H9 (cell line): ENCODE measurements around the gene SLC2A8. TPM values are rescaled to one million over a fixed set of nuclear protein-coding genes. Genes with fewer than 3 reads are reported as not detected.

ENCODE experiments used
- DNase-seq: peaks from one replicate; pipeline ENCODE4 v3.0.0-alpha.2; 2017
- H2AFZ ChIP-seq: one replicate; pipeline ENCODE4 v1.6.1; 2013; ENCODE audit warnings: mild to moderate bottlenecking, low read length, control low read depth, moderate library complexity
- H2AK5ac ChIP-seq: 2 replicates; pipeline ENCODE4 v1.6.1; 2013; ENCODE audit warnings: low read length, control low read depth, mixed read lengths; ENCODE audit not compliant: insufficient read length
- H2BK120ac ChIP-seq: one replicate; pipeline ENCODE4 v1.6.1; 2013; ENCODE audit warnings: low read depth, mild to moderate bottlenecking, low read length, control low read depth, inconsistent platforms; ENCODE audit not compliant: poor library complexity, severe bottlenecking
- H2BK12ac ChIP-seq: 2 replicates; pipeline ENCODE4 v1.6.1; 2013; ENCODE audit warnings: low read length, control low read depth, mixed read lengths, low read depth; ENCODE audit not compliant: insufficient read length
- H2BK15ac ChIP-seq: 2 replicates; pipeline ENCODE4 v1.6.1; 2013; ENCODE audit warnings: low read depth, low read length, control low read depth
- H2BK20ac ChIP-seq: one replicate; pipeline ENCODE4 v1.6.1; 2013; ENCODE audit warnings: low read depth, mild to moderate bottlenecking, low read length, control low read depth, inconsistent platforms; ENCODE audit not compliant: poor library complexity, severe bottlenecking
- H2BK5ac ChIP-seq: 2 replicates; pipeline ENCODE4 v1.6.1; 2013; ENCODE audit warnings: low read length, control low read depth, mixed read lengths; ENCODE audit not compliant: insufficient read length
- H3K14ac ChIP-seq: 2 replicates; pipeline ENCODE4 v1.6.1; 2013; ENCODE audit warnings: low read length, control low read depth; ENCODE audit not compliant: insufficient read depth
- H3K18ac ChIP-seq: 2 replicates; pipeline ENCODE4 v1.6.1; 2013; ENCODE audit warnings: low read depth, mild to moderate bottlenecking, mixed read lengths, low read length, control low read depth; ENCODE audit not compliant: insufficient read length
- H3K23ac ChIP-seq: 2 replicates; pipeline ENCODE4 v1.6.1; 2013; ENCODE audit warnings: low read length, control low read depth, mixed read lengths, low read depth; ENCODE audit not compliant: insufficient read length
- H3K23me2 ChIP-seq: 2 replicates; pipeline ENCODE4 v1.6.1; 2013; ENCODE audit warnings: low read depth, mild to moderate bottlenecking, mixed read lengths, low read length, control low read depth; ENCODE audit not compliant: insufficient read length, poor library complexity, severe bottlenecking
- H3K27ac ChIP-seq: 2 replicates; pipeline ENCODE4 v1.5.1; 2013; ENCODE audit warnings: low read length, control low read depth, mixed read lengths, low read depth; ENCODE audit not compliant: insufficient read length
- H3K27me3 ChIP-seq: 2 replicates; pipeline ENCODE4 v1.6.1; 2013; ENCODE audit warnings: low read length, control low read depth, inconsistent platforms; ENCODE audit not compliant: insufficient read depth
- H3K4ac ChIP-seq: 2 replicates; pipeline ENCODE4 v1.6.1; 2013; ENCODE audit warnings: low read depth, mild to moderate bottlenecking, control low read depth, inconsistent platforms, low read length, moderate library complexity
- H3K4me1 ChIP-seq: 2 replicates; pipeline ENCODE4 v1.6.1; 2013; ENCODE audit warnings: low read length, control low read depth, inconsistent platforms; ENCODE audit not compliant: insufficient read depth
- H3K4me2 ChIP-seq: 2 replicates; pipeline ENCODE4 v1.6.1; 2013; ENCODE audit warnings: low read length, control low read depth, mixed read lengths; ENCODE audit not compliant: insufficient read length, insufficient read depth
- H3K56ac ChIP-seq: 2 replicates; pipeline ENCODE4 v1.6.1; 2013; ENCODE audit warnings: low read depth, mild to moderate bottlenecking, mixed read lengths, low read length, control low read depth; ENCODE audit not compliant: insufficient read length
- H3K79me1 ChIP-seq: 2 replicates; pipeline ENCODE4 v1.6.1; 2013; ENCODE audit warnings: low read depth, mild to moderate bottlenecking, moderate library complexity, low read length, control low read depth, inconsistent platforms; ENCODE audit not compliant: insufficient read depth, poor library complexity, severe bottlenecking
- H3K79me2 ChIP-seq: 2 replicates; pipeline ENCODE4 v1.6.1; 2013; ENCODE audit warnings: low read length, control low read depth, inconsistent platforms; ENCODE audit not compliant: insufficient read depth
- H3K9ac ChIP-seq: 2 replicates; pipeline ENCODE4 v1.6.1; 2013; ENCODE audit warnings: low read length, control low read depth, mixed read lengths; ENCODE audit not compliant: insufficient read length; ENCODE audit errors: extremely low read depth
- H3K9me3 ChIP-seq: one replicate; pipeline ENCODE4 v1.6.1; 2013; ENCODE audit warnings: low read depth, low read length, inconsistent platforms; ENCODE audit not compliant: control insufficient read depth
- H3T11ph ChIP-seq: one replicate; pipeline ENCODE4 v1.6.1; 2013; ENCODE audit warnings: mild to moderate bottlenecking, low read length, control low read depth, inconsistent platforms
- H4K20me1 ChIP-seq: one replicate; pipeline ENCODE4 v1.6.1; 2013; ENCODE audit not compliant: control insufficient read depth, insufficient read length, insufficient read depth
- H4K5ac ChIP-seq: 2 replicates; pipeline ENCODE4 v1.6.1; 2013; ENCODE audit warnings: low read depth, mild to moderate bottlenecking, mixed read lengths, low read length, control low read depth; ENCODE audit not compliant: insufficient read length
- H4K8ac ChIP-seq: replicated peaks from 2 replicates; pipeline ENCODE4 v1.6.1; 2013; ENCODE audit warnings: low read length, control low read depth, mixed read lengths, low read depth; ENCODE audit not compliant: insufficient read length
- H4K91ac ChIP-seq: 2 replicates; pipeline ENCODE4 v1.6.1; 2013; ENCODE audit warnings: low read depth, mild to moderate bottlenecking, moderate library complexity, mixed read lengths, low read length, control low read depth; ENCODE audit not compliant: insufficient read length
- H3K27ac Mint-ChIP-seq, 3 experiments: 2 replicates in 2 of 3; 3 replicates in 1 of 3; pipeline ENCODE4 v1.8.0; 2020 to 2021; ENCODE audit warnings: mixed read lengths in 3 of 3, mild to moderate bottlenecking in 1 of 3, moderate library complexity in 1 of 3
- H3K27me3 Mint-ChIP-seq: 2 replicates; pipeline ENCODE4 v1.8.0; 2021; ENCODE audit warnings: low read depth, mild to moderate bottlenecking, moderate library complexity, mixed read lengths
- H3K36me3 Mint-ChIP-seq, 3 experiments: 2 replicates in 2 of 3; 3 replicates in 1 of 3; pipeline ENCODE4 v1.8.0; 2020 to 2021; ENCODE audit warnings: low read depth in 3 of 3, mixed read lengths in 3 of 3; ENCODE audit not compliant: insufficient read depth in 1 of 3
- H3K4me1 Mint-ChIP-seq, 2 experiments: 2 replicates each; pipeline ENCODE4 v1.8.0; 2020; ENCODE audit warnings: mixed read lengths in 2 of 2
- H3K4me3 Mint-ChIP-seq, 2 experiments: 2 replicates in 1 of 2; 3 replicates in 1 of 2; pipeline ENCODE4 v1.8.0; 2020 to 2021; ENCODE audit warnings: mild to moderate bottlenecking in 2 of 2, mixed read lengths in 2 of 2, moderate library complexity in 1 of 2
- H3K9me3 Mint-ChIP-seq, 2 experiments: 2 replicates in 1 of 2; 3 replicates in 1 of 2; pipeline ENCODE4 v1.8.0; 2020; ENCODE audit warnings: mild to moderate bottlenecking in 2 of 2, mixed read lengths in 2 of 2, moderate library complexity in 1 of 2
- CTCF ChIP-seq: fragments of 200-600 bp; sonication (generic); conservative IDR thresholded peaks from 3 replicates; pipeline ENCODE4 v1.8.0; 2021; ENCODE audit warnings: antibody characterized with exemption, mild to moderate bottlenecking
- WGBS: extraction: QIAGEN DNeasy Blood & Tissue Kit; methylation state at CpG from one replicate; pipeline ENCODE4 v1.1.7; 2013; ENCODE audit warnings: missing lambda C conversion rate, low lambda C conversion rate, mixed read lengths; ENCODE audit not compliant: insufficient read length; ENCODE audit errors: extremely low coverage; 5-methylcytosine and 5-hydroxymethylcytosine counted together
- total RNA-seq: library from RNA; stranded (reverse); gene quantifications from 2 replicates; pipeline ENCODE4 v1.2.1, GENCODE V29; 2021

The SLC2A8 gene
- total RNA-seq, 1 experiment from 2014 or later, result 38.3 TPM

- H3K9me3 ChIP-seq, result no peaks in the 10 kb centered on the region
- no peak for DNase-seq
- TF ChIP-seq CTCF, result no peak
- no peaks in the 10 kb centered on the region for H4K20me1 ChIP-seq
- no peak overlapping the region for H4K8ac ChIP-seq
- 0 out of 7 replicates have a peak overlapping the region, but pooled peaks of 1 of the 3 experiments have one; percentile 58 for H3K27ac Mint-ChIP-seq
- H2AK5ac ChIP-seq, result no peak overlapping the region
- H4K5ac ChIP-seq, result no peak overlapping the region
- no peak overlapping the region for H2BK15ac ChIP-seq
- no peak overlapping the region for H3K18ac ChIP-seq
- H2BK120ac ChIP-seq, result no peak overlapping the region
- H3K27me3 ChIP-seq, result no peaks in the 10 kb centered on the region
- H3K27ac ChIP-seq, result no peak overlapping the region
- no peaks in the 10 kb centered on the region for H3K79me2 ChIP-seq
- peaks cover 4 to 12% (median 7%) of the 10 kb centered on the region in 3 experiments; a peak in 3 of 7 replicates for H3K36me3 Mint-ChIP-seq
- no peak overlapping the region for H2BK12ac ChIP-seq
- peaks cover 36 to 42% of the 10 kb centered on the region in 2 experiments for H3K4me1 Mint-ChIP-seq
- no peaks in the 10 kb centered on the region for H3K27me3 Mint-ChIP-seq
- no peak overlapping the region for H2AFZ ChIP-seq
- no peaks in the 10 kb centered on the region for H3K23me2 ChIP-seq
- no peak overlapping the region for H3K56ac ChIP-seq
- H3K4ac ChIP-seq, result no peak overlapping the region
- H3T11ph ChIP-seq, result no peak overlapping the region
- no peaks in the 10 kb centered on the region for H3K79me1 ChIP-seq
- no peak overlapping the region for H3K14ac ChIP-seq
- no peak overlapping the region for H3K4me3 Mint-ChIP-seq
- H3K23ac ChIP-seq, result no peak overlapping the region
- H3K9me3 Mint-ChIP-seq, result no peaks in the 10 kb centered on the region
- H3K4me2 ChIP-seq, result no peak overlapping the region
- no peak overlapping the region for H2BK5ac ChIP-seq
- no peak overlapping the region for H2BK20ac ChIP-seq
- WGBS, result no CpG with 5 or more reads among the region's 4 CpGs
- no peak overlapping the region for H3K9ac ChIP-seq
- H4K91ac ChIP-seq, result no peak overlapping the region
- peaks cover 6% of the 10 kb centered on the region; the same call in 1 of the 2 replicates for H3K4me1 ChIP-seq
Measured at GRCh38 chr9:127351182-127352166, 45.5 kb upstream of the SLC2A8 start.
